ENCODE results near the gene GPC5.

GPC5 gene

GRCh38 chr13:91710733-91711132 lies 312.3 kb downstream of the GPC5 start:
- DNase-seq (ENCODE audit: low spot score): no peak

DNA sequence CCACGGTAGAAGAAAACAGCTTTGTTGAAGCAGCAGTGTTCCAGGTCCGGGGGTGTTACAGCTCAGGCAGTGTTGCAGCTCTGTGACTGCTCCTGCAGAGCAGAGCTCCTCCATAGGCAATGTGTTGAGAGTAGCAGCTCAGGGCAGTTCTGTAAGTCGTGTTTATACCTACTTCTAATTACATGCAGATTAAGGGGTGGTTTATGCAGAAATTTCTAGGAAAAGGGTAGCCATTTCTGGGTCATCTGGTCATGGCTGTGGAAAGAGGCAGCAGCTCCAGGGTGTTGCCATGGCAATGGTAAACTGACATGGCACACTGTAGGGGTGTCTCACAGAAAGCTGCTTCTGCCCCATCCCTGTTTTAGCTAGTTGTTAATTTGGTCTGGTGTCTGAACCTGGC lies 316.4 kb downstream of the GPC5 start:
- DNase-seq (ENCODE audit: low spot score): no peak

GRCh38 chr13:91716436-91717065 lies 318.1 kb downstream of the GPC5 start:
- no peak for DNase-seq (ENCODE audit: low spot score)

DNA sequence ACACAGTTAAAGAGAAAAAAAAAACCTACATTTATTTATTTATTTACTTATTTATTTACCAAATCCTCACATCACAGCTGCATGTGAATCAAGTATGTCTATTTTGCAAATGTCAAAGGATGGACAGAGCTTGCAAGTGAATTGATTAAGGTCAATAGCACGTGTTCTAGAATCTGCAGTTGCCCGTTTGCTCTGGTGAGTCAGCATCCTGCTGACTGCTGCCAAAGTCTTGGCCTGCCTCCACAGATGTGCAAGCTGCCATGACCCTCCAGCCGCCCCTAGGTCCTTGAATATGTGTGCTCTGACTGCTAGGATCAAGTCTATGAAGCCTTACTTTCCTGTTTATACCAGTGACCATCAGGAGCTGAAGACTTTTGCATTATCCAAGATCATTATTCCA lies 320.6 kb downstream of the GPC5 start:
- no peak for DNase-seq (ENCODE audit: low spot score)

DNA sequence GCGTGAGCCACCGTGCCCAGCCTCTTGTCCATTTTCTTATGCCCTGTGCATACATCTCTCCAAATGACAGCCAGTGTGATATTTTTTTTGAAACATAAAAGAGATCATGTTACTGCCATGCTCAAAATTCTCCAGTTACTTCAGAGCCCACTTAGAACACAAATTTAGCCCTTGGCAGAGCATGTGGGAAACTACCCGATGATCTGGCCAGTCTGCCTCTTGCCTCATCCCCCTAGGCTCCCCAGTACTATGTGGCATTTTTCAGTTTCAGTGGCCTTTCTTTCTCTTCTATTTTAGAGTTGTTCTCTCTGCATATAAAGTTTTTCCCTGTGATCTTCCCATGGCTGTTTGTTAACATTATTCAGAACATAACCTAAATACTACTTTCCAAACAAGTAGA lies 323.0 kb downstream of the GPC5 start:
- DNase-seq (ENCODE audit: low spot score): no peak

GRCh38 chr13:91722267-91722884 lies 324.0 kb downstream of the GPC5 start:
- DNase-seq (ENCODE audit: low spot score): peak; percentile 11

DNA sequence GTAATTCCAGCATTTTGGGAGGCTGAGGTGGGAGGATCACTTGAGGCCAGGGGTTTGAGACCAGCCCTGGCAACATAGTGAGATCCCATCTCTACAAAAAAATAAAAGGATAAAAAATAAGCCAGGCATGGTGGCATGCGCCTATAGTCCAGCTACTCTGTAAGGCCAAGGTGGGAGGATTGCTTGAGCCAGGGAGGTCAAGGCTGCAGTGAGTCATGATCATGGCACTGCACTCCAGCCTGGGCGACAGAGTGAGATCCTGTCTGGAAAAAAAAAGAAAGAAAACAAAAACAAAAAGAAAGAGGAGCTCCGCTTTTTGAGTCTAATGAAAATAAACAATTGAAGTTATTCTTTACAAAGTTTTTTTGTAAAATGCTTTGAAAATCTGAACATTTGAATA lies 326.2 kb downstream of the GPC5 start:
- DNase-seq (ENCODE audit: low spot score): no peak

GRCh38 chr13:91725646-91726045 lies 327.2 kb downstream of the GPC5 start:
- DNase-seq (ENCODE audit: low spot score): no peak

GRCh38 chr13:91726671-91727070 lies 328.2 kb downstream of the GPC5 start:
- no peak for DNase-seq (ENCODE audit: low spot score)

GRCh38 chr13:91729859-91730258 lies 331.4 kb downstream of the GPC5 start:
- DNase-seq (ENCODE audit: low spot score): no peak

DNA sequence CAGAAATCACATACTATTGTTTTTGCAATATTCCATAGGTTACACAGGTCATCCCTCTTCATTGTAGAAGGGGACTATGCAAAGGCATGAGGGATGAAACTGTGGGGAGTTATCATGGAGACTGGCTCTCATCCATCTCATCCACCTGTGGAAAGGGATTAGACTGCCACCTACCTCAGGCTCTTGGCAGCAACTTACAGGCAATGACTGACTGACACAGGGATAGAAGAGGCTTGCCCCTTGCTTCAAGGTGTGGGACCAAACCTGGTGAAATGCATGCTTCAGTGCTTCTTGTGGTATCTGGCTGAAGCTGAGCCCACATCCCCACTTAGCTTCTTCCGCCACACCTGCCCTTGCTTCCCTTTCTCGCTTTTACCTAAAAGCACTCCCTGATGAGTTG lies 341.3 kb downstream of the GPC5 start:
- no peak for DNase-seq (ENCODE audit: low spot score)

DNA sequence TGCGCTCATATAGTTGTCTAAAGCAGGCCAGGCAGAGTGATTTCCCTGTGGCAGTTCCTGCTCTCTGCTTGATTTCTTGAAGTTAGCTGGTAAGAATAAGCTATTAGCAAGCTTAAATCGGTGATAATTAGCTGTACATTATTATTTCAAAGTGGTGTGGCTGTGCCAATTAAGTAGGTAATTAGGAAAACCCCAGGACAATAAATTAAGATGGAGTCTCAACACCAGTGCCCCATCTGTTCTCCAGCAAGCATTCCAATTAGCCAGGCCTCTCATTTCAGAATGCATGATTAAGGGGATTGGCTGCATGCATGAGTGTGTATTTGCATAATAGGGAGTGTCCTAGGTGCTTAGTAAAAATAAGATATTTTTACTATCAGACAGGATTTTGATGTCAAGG lies 342.3 kb downstream of the GPC5 start:
- no peak for DNase-seq (ENCODE audit: low spot score)

DNA sequence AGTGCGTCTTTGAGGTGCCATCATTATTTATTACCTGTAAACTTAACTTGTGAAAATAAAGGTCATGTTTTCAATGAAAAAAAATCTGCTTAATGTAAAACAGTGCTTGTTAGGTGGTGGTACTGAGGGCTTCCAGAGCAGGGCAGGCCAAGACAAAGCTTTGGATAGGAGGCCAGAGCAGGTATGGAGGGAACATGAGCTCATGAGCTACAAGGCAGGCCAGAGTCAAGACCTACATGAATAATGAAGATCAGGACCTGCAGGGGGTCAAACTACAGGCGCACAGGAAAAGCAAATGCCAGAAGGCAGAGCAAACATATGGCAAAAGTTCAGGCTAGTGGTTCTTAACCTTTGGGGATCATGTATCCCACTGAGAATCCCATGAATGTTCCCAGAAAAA lies 343.5 kb downstream of the GPC5 start:
- no peak for DNase-seq (ENCODE audit: low spot score)

GRCh38 chr13:91744284-91744683 lies 345.9 kb downstream of the GPC5 start:
- DNase-seq (ENCODE audit: low spot score): no peak

DNA sequence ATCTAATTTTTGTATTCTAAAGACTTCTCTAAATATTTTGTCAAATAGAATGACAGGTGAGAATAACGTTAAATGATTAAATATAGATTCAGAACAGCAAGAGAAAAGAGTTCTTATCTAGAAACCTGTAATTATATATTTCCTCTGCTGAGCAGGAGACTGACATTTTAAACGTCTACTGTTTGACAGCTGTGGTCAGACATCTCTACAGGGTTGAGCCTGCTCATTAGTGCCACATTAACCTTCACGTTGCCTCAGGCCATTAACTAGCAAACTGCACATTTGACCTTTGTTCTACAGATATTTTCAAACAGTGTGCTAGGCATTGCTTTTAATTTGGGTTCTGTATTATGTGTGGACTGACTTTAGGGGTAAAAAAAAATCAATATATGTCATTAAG lies 347.5 kb downstream of the GPC5 start:
- no peak for DNase-seq (ENCODE audit: low spot score)

GRCh38 chr13:91747186-91747585 lies 348.8 kb downstream of the GPC5 start:
- no peak for DNase-seq (ENCODE audit: low spot score)

- DNase-seq (ENCODE audit: low spot score): no peak
These were observed 350.1 kb downstream of the GPC5 start for GRCh38 chr13:91748416-91749089.

DNA sequence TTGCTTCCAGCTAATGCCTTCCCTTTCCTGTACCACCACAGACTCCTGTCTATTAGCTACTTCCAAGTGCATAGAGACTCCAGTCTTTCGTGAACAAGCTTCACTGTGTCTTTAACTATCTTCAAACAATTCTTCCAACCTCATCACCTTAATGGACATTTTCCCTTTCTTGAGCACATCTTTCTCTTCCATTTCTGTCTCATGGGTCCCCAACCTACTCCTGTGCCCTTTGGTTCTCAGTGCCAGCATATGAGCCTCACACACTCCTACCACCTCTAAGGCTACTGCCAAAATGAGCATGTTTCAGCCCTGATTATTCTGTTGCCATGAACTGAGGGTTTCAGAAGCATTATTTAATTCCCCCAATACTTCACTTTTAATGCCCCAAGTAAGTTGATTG lies 360.3 kb downstream of the GPC5 start:
- DNase-seq (ENCODE audit: low spot score): no peak

- no peak for DNase-seq (ENCODE audit: low spot score)
These were observed 364.5 kb downstream of the GPC5 start for GRCh38 chr13:91762957-91763356.

GRCh38 chr13:91764527-91764926 lies 366.1 kb downstream of the GPC5 start:
- no peak for DNase-seq (ENCODE audit: low spot score)

DNA sequence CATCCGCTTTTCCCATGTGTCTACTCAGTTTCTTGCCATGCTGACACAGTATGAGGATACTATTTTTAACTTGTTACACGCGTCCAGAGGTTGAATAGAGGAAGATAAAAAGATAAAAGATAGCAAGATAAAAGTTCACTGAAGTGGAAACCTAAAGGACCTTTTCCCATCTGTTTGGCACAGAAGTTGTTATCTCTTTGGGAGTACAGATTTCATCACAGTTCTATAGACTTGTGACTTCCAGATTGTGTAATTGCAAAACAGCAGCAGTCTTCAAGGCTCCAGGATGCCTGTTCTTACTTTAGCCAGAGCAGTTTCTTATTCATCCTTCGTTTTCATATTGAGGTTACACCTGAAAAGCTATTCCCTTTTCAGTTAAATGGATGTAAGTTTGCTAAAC lies 369.2 kb downstream of the GPC5 start:
- no peak for DNase-seq (ENCODE audit: low spot score)

- no peak for DNase-seq (ENCODE audit: low spot score)
These were observed 370.3 kb downstream of the GPC5 start for GRCh38 chr13:91768746-91769145.

DNA sequence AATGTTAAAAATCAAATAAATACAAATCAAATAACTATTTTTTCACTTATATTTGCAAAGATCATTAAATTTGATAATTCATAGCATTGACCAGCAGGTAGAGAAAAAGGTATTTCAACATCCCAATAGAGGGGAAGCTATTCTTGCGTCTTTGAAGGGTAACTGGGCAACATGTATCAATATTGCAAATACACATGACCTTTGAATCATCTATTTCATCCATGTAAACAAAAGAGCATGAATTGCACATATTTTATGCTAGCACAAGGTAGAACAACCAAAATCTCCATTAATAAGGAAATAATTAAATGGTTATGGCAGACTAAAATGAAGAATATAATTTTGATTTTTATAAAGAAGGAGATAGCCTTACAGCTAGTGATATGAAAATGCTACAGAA lies 372.8 kb downstream of the GPC5 start:
- DNase-seq (ENCODE audit: low spot score): no peak

Measured in germinal center (tissue), 1 donor.